Measurements from ENCODE around the gene SP8.

GRCh38 chr7:20825555-20825954, 38.9 kb upstream of the SP8 start:
- TF ChIP-seq POLR2A (IDR thresholded peaks at IDR 0.05) (no peak), CTCF (IDR thresholded peaks at IDR 0.05) (no peak)

All from body of pancreas (tissue), 4 donors.